ENCODE data around the gene SLC5A11.

DNA sequence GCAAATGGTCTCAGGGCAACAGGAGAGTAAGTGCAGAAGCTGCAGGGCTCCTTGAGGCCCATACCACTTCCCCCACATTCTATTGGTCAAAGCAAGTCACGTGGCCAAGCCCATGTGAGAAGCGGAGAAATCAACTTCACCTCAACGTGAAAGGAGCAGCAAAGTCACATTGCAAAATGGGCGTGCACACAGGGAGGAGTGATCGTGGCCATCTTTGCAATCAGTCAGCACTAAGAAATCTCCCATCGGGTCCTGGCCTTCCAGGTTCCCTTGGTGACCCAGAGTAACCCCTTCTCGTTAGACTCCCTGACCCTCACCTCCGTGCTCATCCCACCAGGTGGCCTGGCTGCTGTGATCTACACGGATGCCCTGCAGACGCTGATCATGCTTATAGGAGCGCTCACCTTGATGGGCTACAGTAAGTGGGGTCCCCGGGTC lies 38.0 kb downstream of the SLC5A11 start:
- TF ChIP-seq, protein P1, sequence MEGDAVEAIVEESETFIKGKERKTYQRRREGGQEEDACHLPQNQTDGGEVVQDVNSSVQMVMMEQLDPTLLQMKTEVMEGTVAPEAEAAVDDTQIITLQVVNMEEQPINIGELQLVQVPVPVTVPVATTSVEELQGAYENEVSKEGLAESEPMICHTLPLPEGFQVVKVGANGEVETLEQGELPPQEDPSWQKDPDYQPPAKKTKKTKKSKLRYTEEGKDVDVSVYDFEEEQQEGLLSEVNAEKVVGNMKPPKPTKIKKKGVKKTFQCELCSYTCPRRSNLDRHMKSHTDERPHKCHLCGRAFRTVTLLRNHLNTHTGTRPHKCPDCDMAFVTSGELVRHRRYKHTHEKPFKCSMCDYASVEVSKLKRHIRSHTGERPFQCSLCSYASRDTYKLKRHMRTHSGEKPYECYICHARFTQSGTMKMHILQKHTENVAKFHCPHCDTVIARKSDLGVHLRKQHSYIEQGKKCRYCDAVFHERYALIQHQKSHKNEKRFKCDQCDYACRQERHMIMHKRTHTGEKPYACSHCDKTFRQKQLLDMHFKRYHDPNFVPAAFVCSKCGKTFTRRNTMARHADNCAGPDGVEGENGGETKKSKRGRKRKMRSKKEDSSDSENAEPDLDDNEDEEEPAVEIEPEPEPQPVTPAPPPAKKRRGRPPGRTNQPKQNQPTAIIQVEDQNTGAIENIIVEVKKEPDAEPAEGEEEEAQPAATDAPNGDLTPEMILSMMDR (IDR thresholded peaks at IDR 0.05): no peak
- TF ChIP-seq POLR2A (IDR thresholded peaks at IDR 0.05): no peak
